DND-41 (cell line): ENCODE data around the gene RNF157.

ENCODE experiments used
- ATAC-seq: fragments of 200-7000 bp; cut with Tn5 transposase; 3 replicates; pipeline ENCODE4 v1.9.1; 2021; ENCODE audit warnings: low read depth; ENCODE audit not compliant: insufficient read depth
- DNase-seq: peaks from one replicate; pipeline ENCODE4 v3.0.0-alpha.2; 2020
- H2AFZ ChIP-seq: 2 replicates; pipeline ENCODE4 v1.6.0; 2012; ENCODE audit warnings: low read depth, low read length
- H3K27ac ChIP-seq: 2 replicates; pipeline ENCODE4 v1.5.1; 2012; ENCODE audit warnings: low read length, inconsistent platforms
- H3K27me3 ChIP-seq: fragments of 200-600 bp; sonication (generic); 2 replicates; pipeline ENCODE4 v1.6.0; 2012; ENCODE audit warnings: low read length, mild to moderate bottlenecking, inconsistent platforms; ENCODE audit not compliant: insufficient read depth, poor library complexity
- H3K36me3 ChIP-seq: 2 replicates; pipeline ENCODE4 v1.5.1; 2012; ENCODE audit warnings: low read length, inconsistent platforms; ENCODE audit not compliant: insufficient read depth
- H3K4me1 ChIP-seq: 2 replicates; pipeline ENCODE4 v1.5.1; 2012; ENCODE audit warnings: mild to moderate bottlenecking, low read length; ENCODE audit not compliant: insufficient read depth
- H3K4me2 ChIP-seq: 2 replicates; pipeline ENCODE4 v1.6.0; 2012; ENCODE audit warnings: mild to moderate bottlenecking, moderate library complexity, low read length, inconsistent platforms; ENCODE audit not compliant: insufficient read depth
- H3K4me3 ChIP-seq, 2 experiments: fragments of 200-600 bp in 1 of 2; shearing (Covaris generic) in 1 of 2; 2 replicates each; pipeline ENCODE4 v1.5.1; 2012 to 2016; ENCODE audit warnings: inconsistent platforms in 2 of 2, low read length in 2 of 2, mild to moderate bottlenecking in 2 of 2, low read depth in 1 of 2, moderate library complexity in 1 of 2
- H3K79me2 ChIP-seq: 2 replicates; pipeline ENCODE4 v1.6.0; 2012; ENCODE audit warnings: low read length, inconsistent platforms; ENCODE audit not compliant: insufficient read depth
- H3K9ac ChIP-seq: 2 replicates; pipeline ENCODE4 v1.6.0; 2012; ENCODE audit warnings: low read depth, mild to moderate bottlenecking, inconsistent platforms, low read length, moderate library complexity
- H3K9me3 ChIP-seq: 2 replicates; pipeline ENCODE4 v1.5.1; 2012; ENCODE audit warnings: low read length, moderate library complexity, mild to moderate bottlenecking, inconsistent platforms; ENCODE audit not compliant: insufficient read depth, severe bottlenecking
- H4K20me1 ChIP-seq: 2 replicates; pipeline ENCODE4 v1.6.0; 2012; ENCODE audit warnings: low read length; ENCODE audit not compliant: insufficient read depth
- CTCF ChIP-seq: IDR thresholded peaks from 2 replicates; pipeline ENCODE4 v1.5.1; 2012; ENCODE audit warnings: borderline replicate concordance, low read length, moderate library complexity, mild to moderate bottlenecking; ENCODE audit not compliant: poor library complexity, severe bottlenecking; ENCODE audit errors: extremely low read depth
- EZH2 ChIP-seq: IDR thresholded peaks from 3 replicates; pipeline ENCODE4 v1.6.1; 2012; ENCODE audit warnings: borderline replicate concordance, low read depth, mild to moderate bottlenecking, moderate library complexity, low read length, inconsistent platforms; ENCODE audit not compliant: severe bottlenecking

Gene RNF157

GRCh38 chr17:76238847-76239537 lies 1.3 kb downstream of the RNF157 start:
- H4K20me1 ChIP-seq = no peaks in the 10 kb centered on the region

GRCh38 chr17:76237859-76238313 lies 2.4 kb downstream of the RNF157 start:
- Histone ChIP-seq H3K4me3 (no peak overlapping the region), H3K27me3 (no peaks in the 10 kb centered on the region), H3K9me3 (no peaks in the 10 kb centered on the region), H2AFZ (no peak overlapping the region), H3K4me2 (no peak overlapping the region), H3K36me3 (no peaks in the 10 kb centered on the region), H3K9ac (no peak overlapping the region), H3K27ac (no peak overlapping the region), H3K4me1 (no peaks in the 10 kb centered on the region), H4K20me1 (no peaks in the 10 kb centered on the region), H3K79me2 (no peaks in the 10 kb centered on the region)
- ATAC-seq = no peak
- TF ChIP-seq CTCF (no peak), EZH2 (no peak)
- no peak for DNase-seq

More at GRCh38 chr17:76238847-76239537, 1.3 kb downstream of the RNF157 start:
- Histone ChIP-seq H2AFZ (no peak overlapping the region), H3K4me3 (no peak overlapping the region), H3K9ac (no peak overlapping the region), H3K36me3 (no peaks in the 10 kb centered on the region), H3K4me2 (no peak overlapping the region), H3K27ac (no peak overlapping the region), H3K79me2 (no peaks in the 10 kb centered on the region), H3K4me1 (peaks cover 8% of the 10 kb centered on the region; the same call in 1 of the 2 replicates), H3K27me3 (no peaks in the 10 kb centered on the region), H3K9me3 (no peaks in the 10 kb centered on the region)
- TF ChIP-seq EZH2 (no peak), CTCF (no peak)
- DNase-seq (no peak), ATAC-seq (no peak)

GRCh38 chr17:76236603-76237002 lies 3.7 kb downstream of the RNF157 start:
- Histone ChIP-seq H2AFZ (no peak overlapping the region), H3K4me2 (no peak overlapping the region), H3K27ac (no peak overlapping the region), H3K36me3 (no peaks in the 10 kb centered on the region), H3K9me3 (no peaks in the 10 kb centered on the region), H3K27me3 (no peaks in the 10 kb centered on the region), H3K9ac (no peak overlapping the region), H4K20me1 (no peaks in the 10 kb centered on the region), H3K79me2 (no peaks in the 10 kb centered on the region), H3K4me1 (no peaks in the 10 kb centered on the region), H3K4me3 (no peak overlapping the region)
- DNase-seq = no peak
- no peak for ATAC-seq
- no peak for TF ChIP-seq CTCF
- no peak for TF ChIP-seq EZH2
